KMS-11 (cell line): ENCODE measurements around the gene TCTN1.

Experiments used
- H2AFZ ChIP-seq: fragments of 200-600 bp; sonication (generic); 2 replicates; pipeline ENCODE4 v1.6.1; 2016; ENCODE audit warnings: antibody characterized with exemption, mixed run types, low read depth
- H3K27ac ChIP-seq: fragments of 200-600 bp; sonication (generic); 2 replicates; pipeline ENCODE4 v1.6.1; 2016; ENCODE audit warnings: mild to moderate bottlenecking, mixed run types
- H3K27me3 ChIP-seq: fragments of 200-600 bp; sonication (generic); 2 replicates; pipeline ENCODE4 v1.6.1; 2017; ENCODE audit warnings: mild to moderate bottlenecking, low read depth, mixed run types, moderate library complexity; ENCODE audit not compliant: insufficient read depth
- H3K36me3 ChIP-seq: fragments of 200-600 bp; sonication (generic); 2 replicates; pipeline ENCODE4 v1.6.1; 2017; ENCODE audit warnings: mild to moderate bottlenecking, mixed run types; ENCODE audit not compliant: insufficient read depth
- H3K4me1 ChIP-seq: fragments of 200-600 bp; sonication (generic); 2 replicates; pipeline ENCODE4 v1.6.1; 2016; ENCODE audit warnings: mild to moderate bottlenecking, low read depth, mixed run types; ENCODE audit not compliant: poor library complexity, severe bottlenecking
- H3K4me2 ChIP-seq: fragments of 200-600 bp; sonication (generic); 2 replicates; pipeline ENCODE4 v1.7.0; 2016; ENCODE audit warnings: mild to moderate bottlenecking, mixed run types
- H3K4me3 ChIP-seq: fragments of 200-600 bp; sonication (generic); IDR thresholded peaks from 2 replicates; pipeline ENCODE4 v1.6.1; 2017; ENCODE audit warnings: low read depth, low read length, mixed read lengths; ENCODE audit not compliant: insufficient read depth
- H3K79me2 ChIP-seq: fragments of 200-600 bp; sonication (generic); 2 replicates; pipeline ENCODE4 v1.6.1; 2016; ENCODE audit warnings: low read depth, mixed run types; ENCODE audit not compliant: insufficient read depth
- H3K9ac ChIP-seq: fragments of 200-600 bp; sonication (generic); 2 replicates; pipeline ENCODE4 v1.6.1; 2016; ENCODE audit warnings: mild to moderate bottlenecking, mixed run types
- H4K20me1 ChIP-seq: fragments of 200-600 bp; sonication (generic); 2 replicates; pipeline ENCODE4 v1.6.1; 2016; ENCODE audit warnings: mild to moderate bottlenecking, mixed run types; ENCODE audit not compliant: insufficient read depth
- TF ChIP-seq, protein P1 (sequence below): fragments of 200-600 bp; sonication (generic); conservative IDR thresholded peaks from 2 replicates; pipeline ENCODE4 v1.6.1; 2017; ENCODE audit warnings: low read depth, mild to moderate bottlenecking, antibody characterized with exemption, low read length, moderate library complexity, mixed read lengths

The TCTN1 gene

DNA sequence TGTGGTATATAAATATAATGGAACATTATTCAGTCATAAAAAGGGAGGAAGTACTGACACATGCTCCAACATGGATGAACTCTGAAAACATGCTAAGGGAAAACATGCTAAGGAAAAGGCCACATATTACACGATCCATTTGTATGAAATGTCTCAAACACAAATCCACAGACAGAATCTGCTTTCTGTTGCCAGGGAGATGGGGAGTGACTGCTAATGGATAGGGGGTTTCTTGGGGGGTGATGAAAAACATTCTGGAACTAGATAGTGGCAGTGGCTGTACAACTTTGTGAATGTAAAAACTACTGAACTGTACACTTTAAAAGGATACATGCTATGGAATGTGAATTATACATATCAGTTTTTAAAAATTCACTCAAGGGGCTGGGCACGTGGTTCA, 37.4 kb upstream of the TCTN1 start:
- Histone ChIP-seq H3K4me3 (no peak overlapping the region), H3K4me1 (peaks cover 23% of the 10 kb centered on the region), H3K4me2 (no peak overlapping the region), H3K27me3 (no peaks in the 10 kb centered on the region), H3K9ac (no peak overlapping the region), H3K79me2 (peaks cover 92% of the 10 kb centered on the region), H3K36me3 (no peaks in the 10 kb centered on the region), H4K20me1 (peaks cover 12% of the 10 kb centered on the region), H2AFZ (no peak overlapping the region), H3K27ac (no peak overlapping the region)
- TF ChIP-seq, protein P1, sequence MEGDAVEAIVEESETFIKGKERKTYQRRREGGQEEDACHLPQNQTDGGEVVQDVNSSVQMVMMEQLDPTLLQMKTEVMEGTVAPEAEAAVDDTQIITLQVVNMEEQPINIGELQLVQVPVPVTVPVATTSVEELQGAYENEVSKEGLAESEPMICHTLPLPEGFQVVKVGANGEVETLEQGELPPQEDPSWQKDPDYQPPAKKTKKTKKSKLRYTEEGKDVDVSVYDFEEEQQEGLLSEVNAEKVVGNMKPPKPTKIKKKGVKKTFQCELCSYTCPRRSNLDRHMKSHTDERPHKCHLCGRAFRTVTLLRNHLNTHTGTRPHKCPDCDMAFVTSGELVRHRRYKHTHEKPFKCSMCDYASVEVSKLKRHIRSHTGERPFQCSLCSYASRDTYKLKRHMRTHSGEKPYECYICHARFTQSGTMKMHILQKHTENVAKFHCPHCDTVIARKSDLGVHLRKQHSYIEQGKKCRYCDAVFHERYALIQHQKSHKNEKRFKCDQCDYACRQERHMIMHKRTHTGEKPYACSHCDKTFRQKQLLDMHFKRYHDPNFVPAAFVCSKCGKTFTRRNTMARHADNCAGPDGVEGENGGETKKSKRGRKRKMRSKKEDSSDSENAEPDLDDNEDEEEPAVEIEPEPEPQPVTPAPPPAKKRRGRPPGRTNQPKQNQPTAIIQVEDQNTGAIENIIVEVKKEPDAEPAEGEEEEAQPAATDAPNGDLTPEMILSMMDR: no peak

DNA sequence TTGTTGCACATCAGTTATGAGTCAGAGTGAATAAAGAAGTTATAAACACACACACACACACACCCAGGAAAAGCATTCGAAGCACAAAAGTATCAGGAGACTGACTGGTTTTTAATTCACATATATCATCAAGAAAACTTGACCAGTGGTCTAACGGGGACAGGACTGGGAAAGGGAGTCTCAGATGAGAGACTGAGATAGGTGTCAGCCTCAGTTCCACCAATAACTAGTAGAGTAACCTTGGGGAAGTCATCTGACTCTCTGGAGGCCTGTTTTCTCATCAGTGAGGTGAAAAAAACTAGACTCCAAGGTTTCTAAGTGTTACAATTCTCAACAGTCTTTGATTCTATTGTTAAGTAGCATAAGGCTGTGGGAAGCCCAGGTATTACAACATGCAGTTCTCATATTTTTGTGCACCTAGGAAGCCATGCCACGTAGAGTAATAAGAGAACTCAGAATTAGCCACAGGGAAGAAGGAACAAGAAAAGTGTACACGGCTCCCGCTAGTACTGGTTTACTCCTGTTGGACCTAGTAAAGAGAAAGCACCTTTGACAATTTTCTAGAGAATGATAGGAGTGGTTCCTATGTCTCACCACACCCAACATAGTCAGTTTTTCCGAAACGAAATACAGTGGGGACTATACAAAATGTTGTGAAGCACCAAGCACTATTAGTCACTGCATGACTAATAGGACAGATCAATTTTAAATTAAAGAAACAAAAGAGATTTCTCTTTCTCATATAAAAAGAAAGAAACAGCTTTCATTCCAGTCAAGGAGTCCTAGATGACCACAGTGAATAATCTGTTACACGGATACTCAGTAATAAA, 35.9 kb upstream of the TCTN1 start:
- Histone ChIP-seq H2AFZ (no peak overlapping the region), H4K20me1 (peaks cover 12% of the 10 kb centered on the region), H3K4me2 (peak overlapping the region; percentile 25; the same call in 1 of the 2 replicates), H3K27me3 (no peaks in the 10 kb centered on the region), H3K9ac (no peak overlapping the region), H3K27ac (no peak overlapping the region; the same call in 1 of the 2 replicates), H3K36me3 (no peaks in the 10 kb centered on the region), H3K79me2 (peaks cover 91% of the 10 kb centered on the region), H3K4me1 (peaks cover 23% of the 10 kb centered on the region), H3K4me3 (no peak overlapping the region)
- TF ChIP-seq, protein P1: no peak

DNA sequence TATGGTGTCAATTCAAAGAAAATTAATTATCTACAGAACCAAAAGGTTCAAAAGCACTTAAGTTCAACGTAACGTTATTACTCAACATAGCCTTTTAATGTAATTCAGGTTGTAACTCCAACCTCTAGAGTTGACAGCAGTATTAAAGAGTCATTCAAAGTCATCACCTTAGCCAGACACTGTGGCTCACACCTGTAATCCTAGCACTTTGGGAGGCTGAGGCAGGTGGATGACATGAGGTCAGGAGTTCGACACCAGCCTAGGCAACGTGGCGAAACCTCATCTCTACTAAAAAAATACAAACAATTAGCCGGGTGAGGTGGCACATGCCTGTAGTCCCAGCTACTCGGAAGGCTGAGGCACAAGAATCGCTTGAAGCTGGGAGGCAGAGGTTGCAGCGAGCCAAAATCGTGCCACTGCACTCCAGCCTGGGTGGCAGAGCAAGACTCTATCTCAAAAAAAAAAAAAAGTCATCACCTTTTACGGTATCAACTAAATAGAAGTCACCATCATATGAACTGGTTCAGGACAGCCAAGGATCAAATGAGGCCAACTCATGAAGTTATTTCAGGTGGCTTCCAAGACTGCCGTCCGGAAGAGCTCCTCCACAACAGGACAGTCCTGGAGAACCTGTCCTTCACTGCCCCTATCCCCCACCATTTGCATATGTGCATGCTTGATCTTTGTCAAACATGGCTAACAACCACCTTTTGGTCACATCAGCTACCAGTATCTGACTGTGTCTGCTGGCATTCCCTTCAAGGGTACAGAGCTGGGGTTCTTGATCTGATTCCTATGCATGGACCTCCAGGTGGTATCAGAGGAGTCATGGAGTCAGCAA, 35.0 kb upstream of the TCTN1 start:
- H3K9ac ChIP-seq: no peak overlapping the region
- peaks cover 12% of the 10 kb centered on the region for H4K20me1 ChIP-seq
- H3K4me1 ChIP-seq: peaks cover 28% of the 10 kb centered on the region
- no peak overlapping the region for H3K4me3 ChIP-seq
- TF ChIP-seq, protein P1: no peak
- H2AFZ ChIP-seq: no peak overlapping the region
- no peak overlapping the region; the same call in 1 of the 2 replicates for H3K4me2 ChIP-seq
- H3K36me3 ChIP-seq: no peaks in the 10 kb centered on the region
- peaks cover 84% of the 10 kb centered on the region for H3K79me2 ChIP-seq
- H3K27ac ChIP-seq: no peak overlapping the region
- no peaks in the 10 kb centered on the region for H3K27me3 ChIP-seq

DNA sequence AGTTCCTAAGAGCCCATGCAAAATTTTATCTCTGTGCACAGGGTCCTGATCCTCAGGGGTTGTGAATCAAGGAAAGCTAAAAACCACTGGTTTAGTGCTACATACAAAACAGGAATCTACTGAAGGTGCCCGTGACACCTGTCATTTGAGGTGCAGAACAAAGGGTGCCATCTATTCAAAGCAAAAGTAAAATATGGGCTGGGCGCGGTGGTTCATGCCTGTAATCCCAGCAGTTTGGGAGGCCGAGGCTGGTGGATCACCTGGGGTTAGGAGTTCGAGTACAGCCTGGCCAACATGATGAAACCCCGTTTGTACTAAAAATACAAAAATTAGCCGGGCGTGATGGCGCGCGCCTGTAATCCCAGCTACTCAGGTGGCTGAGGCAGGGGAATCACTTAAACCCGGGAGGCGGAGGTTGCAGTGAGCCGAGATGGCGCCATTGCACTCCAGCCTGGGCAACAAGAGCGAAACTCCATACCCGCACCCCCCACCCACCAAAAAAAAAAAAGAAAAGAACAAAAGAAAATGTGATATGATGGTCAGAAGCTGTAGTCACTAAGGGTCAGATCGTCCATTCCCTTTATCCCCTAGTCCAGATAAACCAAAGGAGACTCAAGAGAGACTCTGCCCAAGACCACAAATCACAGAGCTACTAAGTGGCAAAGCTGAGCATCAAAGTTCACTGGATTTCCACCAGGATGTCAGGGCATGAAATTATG, 34.2 kb upstream of the TCTN1 start:
- H3K79me2 ChIP-seq: peaks cover 78% of the 10 kb centered on the region
- no peaks in the 10 kb centered on the region for H3K27me3 ChIP-seq
- no peak overlapping the region for H3K27ac ChIP-seq
- H3K4me3 ChIP-seq: no peak overlapping the region
- peaks cover 29% of the 10 kb centered on the region for H3K4me1 ChIP-seq
- H3K4me2 ChIP-seq: no peak overlapping the region
- H4K20me1 ChIP-seq: peaks cover 12% of the 10 kb centered on the region
- H3K36me3 ChIP-seq: no peaks in the 10 kb centered on the region
- TF ChIP-seq, protein P1: no peak
- no peak overlapping the region for H2AFZ ChIP-seq
- H3K9ac ChIP-seq: no peak overlapping the region
